ENCODE measurements around the gene UBXN4. TPM values are rescaled to one million over a fixed set of nuclear protein-coding genes. Genes with fewer than 3 reads are reported as not detected.

Gene UBXN4
- total and polyA plus RNA-seq, 2 of the 4 experiments (the other 2 are of a cell fraction), result 48.1 to 49.1 TPM

- DNase-seq, result peak; percentile 30
- Histone ChIP-seq H4K8ac (ENCODE audit: low read depth in 2 of 2, low read length in 2 of 2) (no peak overlapping the region), H3K27me3 (ENCODE audit: control insufficient read depth, insufficient read depth, low read length) (no peaks in the 10 kb centered on the region), H4K91ac (ENCODE audit: insufficient read depth, low read depth, low read length) (no peak overlapping the region), H4K20me1 (ENCODE audit: insufficient read depth, low read length) (0 out of 2 replicates have a peak, but pooled peaks cover 3% of the 10 kb centered on the region), H3K27ac (ENCODE audit: insufficient read depth, low read length) (no peak overlapping the region), H2BK120ac (ENCODE audit: low read depth, low read length) (no peak overlapping the region), H3K4me2 (ENCODE audit: low read depth, low read length) (no peak overlapping the region), H3K9ac (ENCODE audit: low read depth, low read length) (no peak overlapping the region), H3K23ac (ENCODE audit: low read depth, low read length) (no peak overlapping the region), H3K4ac (ENCODE audit: low read depth, low read length) (no peak overlapping the region), H3K9me3 (ENCODE audit: control insufficient read depth, insufficient read depth, low read length) (peaks cover 3% of the 10 kb centered on the region), H3K56ac (ENCODE audit: extremely low read depth, insufficient read depth, low read length) (no peak overlapping the region), H3K18ac (ENCODE audit: low read depth, low read length) (no peak overlapping the region), H2BK15ac (ENCODE audit: low read depth, low read length) (no peak overlapping the region), H3K9me1 (ENCODE audit: insufficient read depth, low read length) (no peaks in the 10 kb centered on the region; the same call in 1 of the 2 replicates), H2BK20ac (ENCODE audit: low read depth, low read length) (no peak overlapping the region), H2AK9ac (replicated peaks; ENCODE audit: low read depth, low read length, poor library complexity) (no peak overlapping the region), H4K5ac (ENCODE audit: low read depth, low read length) (no peak overlapping the region), H3K36me3 (ENCODE audit: control insufficient read depth, insufficient read depth, low read length) (peaks cover 53% of the 10 kb centered on the region), H3K4me3 (ENCODE audit: insufficient read depth, low read depth, low read length) (no peak overlapping the region), H2AFZ (replicated peaks; ENCODE audit: low read length, poor library complexity) (no peak overlapping the region), H3K4me1 (ENCODE audit: control insufficient read depth, insufficient read depth, low read length) (no peaks in the 10 kb centered on the region; the same call in 1 of the 2 replicates), H3K79me1 (ENCODE audit: low read depth in 1 of 2, low read length in 2 of 2) (peaks cover 13 to 25% of the 10 kb centered on the region in 2 experiments), H3K14ac (replicated peaks; ENCODE audit: low read depth, low read length) (no peak overlapping the region), H2BK5ac (ENCODE audit: low read depth, low read length, poor library complexity, severe bottlenecking) (peak overlapping the region; percentile 2), H2AK5ac (ENCODE audit: low read depth, low read length) (no peak overlapping the region)
- WGBS, 2 experiments (ENCODE audit: extremely low coverage in 2 of 2, insufficient read length in 1 of 2), result no CpG with 5 or more reads among the region's 2 CpGs
- POLR2A ChIA-PET (ENCODE audit: unreplicated experiment), result no interaction called here
- dilution Hi-C loops (cut with HindIII; ENCODE audit: low sequenced_read_pairs, unreplicated experiment), result no loop called here
- BruUV-seq (replicated peaks), result no TSS peak
- CTCF ChIA-PET, result no interaction called here
- TF ChIP-seq CEBPB (IDR thresholded peaks at IDR 0.05; ENCODE audit: low read depth, low read length) (peak; percentile 60), POLR2A (IDR thresholded peaks at IDR 0.05; ENCODE audit: low read depth, low read length) (no peak), MAZ (IDR thresholded peaks at IDR 0.05; ENCODE audit: borderline replicate concordance, low read depth, low read length) (peak; percentile 35; the same call in 1 of the 2 replicates)
- intact Hi-C loops (cut with micrococcal nuclease), result no loop called here
- ATAC-seq (ENCODE audit: low read depth), result peak; percentile 70
- in situ Hi-C loops (cut with MboI; ENCODE audit: low sequenced_read_pairs), result no loop called here
These were observed 33.8 kb downstream of the UBXN4 start for GRCh38 chr2:135775420-135775819.

Measured in IMR-90 (cell line).